HG03103 (cell line): ENCODE data around the gene PRR5L.

Experiments used
- ATAC-seq: cut with Tn5 transposase; IDR thresholded peaks from one replicate; pipeline ENCODE4 v1.9.1; 2021; ENCODE audit warnings: low read depth; ENCODE audit not compliant: unreplicated experiment

Gene PRR5L

GRCh38 chr11:36278531-36279282 lies 17.4 kb upstream of the PRR5L start:
- no peak for ATAC-seq

DNA sequence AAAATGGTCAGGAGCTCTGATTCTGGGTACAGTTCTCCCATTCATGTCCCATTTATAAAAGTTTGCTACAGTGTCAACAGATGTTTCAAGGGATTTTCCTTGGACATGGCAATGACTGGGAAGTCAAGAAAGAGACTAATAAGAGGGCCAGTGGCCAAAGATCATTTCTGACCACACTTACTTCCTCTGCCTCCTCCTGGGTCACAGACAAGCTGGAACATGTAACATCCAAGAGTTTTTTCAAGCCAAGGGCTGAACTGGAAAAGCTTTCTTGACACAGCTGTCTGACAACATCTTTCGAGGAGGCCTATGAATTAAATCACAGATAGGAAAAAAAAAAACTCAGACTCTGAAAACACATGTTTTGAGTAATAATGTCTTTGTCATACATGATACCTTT lies 15.6 kb upstream of the PRR5L start:
- ATAC-seq, result no peak

DNA sequence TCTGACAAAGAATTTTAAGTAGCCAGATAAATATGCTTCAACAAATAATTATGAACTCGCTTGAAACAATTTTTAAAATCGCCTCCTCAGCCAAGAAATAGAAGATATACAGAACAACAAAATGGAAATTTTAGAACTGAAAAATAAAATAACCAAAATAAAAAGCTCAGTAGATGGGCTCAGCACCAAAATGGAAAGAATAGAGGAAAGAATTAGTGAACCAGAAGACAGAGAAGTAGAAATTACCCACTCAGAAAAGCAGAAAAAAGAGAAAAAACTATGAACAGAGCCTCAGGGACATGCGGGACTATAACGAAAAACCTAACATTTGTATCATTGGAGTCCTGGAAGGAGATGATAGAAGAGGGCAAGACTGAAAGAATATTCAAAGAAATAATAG lies 14.2 kb upstream of the PRR5L start:
- ATAC-seq, result no peak

- no peak for ATAC-seq
Observed at GRCh38 chr11:36282926-36283325, 13.2 kb upstream of the PRR5L start.

DNA sequence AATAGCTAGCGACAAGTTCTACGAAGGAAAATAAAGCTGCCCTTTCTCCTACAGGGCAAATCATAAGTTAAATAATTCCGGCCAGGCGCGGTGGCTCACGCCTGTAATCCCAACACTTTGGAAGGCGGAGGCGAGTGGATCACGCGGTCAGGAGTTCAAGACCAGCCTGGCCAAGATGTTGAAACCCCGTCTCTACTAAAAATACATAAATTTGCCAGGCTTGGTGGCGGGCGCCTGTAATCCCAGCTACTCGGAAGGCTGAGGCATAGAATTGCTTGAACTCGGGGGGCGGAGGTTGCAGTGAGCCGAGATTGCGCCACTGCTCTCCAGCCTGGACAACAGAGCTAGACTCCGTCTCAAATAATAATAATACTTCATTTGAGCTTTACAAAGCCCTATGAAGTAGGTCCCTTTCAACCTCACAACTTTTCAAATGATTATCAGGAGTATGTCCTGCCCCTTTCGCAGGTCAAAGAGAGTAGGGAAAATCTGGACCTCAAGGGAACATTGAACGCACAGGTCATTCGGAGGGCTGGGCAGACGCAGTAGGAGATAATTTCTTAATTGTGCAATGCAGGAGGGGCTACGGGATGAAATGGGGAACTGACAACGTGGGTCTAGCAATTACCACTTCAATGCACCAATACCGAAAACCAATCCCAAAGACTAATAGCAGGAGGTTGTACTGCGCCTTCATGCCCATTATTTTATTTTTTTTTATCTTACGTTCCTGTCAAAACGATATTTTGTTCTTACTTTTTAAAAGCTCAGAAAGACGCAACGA lies 7.5 kb upstream of the PRR5L start:
- ATAC-seq, result no peak

- peak; percentile 99 for ATAC-seq
Observed at GRCh38 chr11:36289226-36289852, 6.7 kb upstream of the PRR5L start, which contains the start of gene COMMD9. COMMD9 (minus strand) TSS chr11:36289424; CDS start chr11:36289412, 12 bp downstream.

GRCh38 chr11:36292311-36292722 lies 3.8 kb upstream of the PRR5L start:
- no peak for ATAC-seq

DNA sequence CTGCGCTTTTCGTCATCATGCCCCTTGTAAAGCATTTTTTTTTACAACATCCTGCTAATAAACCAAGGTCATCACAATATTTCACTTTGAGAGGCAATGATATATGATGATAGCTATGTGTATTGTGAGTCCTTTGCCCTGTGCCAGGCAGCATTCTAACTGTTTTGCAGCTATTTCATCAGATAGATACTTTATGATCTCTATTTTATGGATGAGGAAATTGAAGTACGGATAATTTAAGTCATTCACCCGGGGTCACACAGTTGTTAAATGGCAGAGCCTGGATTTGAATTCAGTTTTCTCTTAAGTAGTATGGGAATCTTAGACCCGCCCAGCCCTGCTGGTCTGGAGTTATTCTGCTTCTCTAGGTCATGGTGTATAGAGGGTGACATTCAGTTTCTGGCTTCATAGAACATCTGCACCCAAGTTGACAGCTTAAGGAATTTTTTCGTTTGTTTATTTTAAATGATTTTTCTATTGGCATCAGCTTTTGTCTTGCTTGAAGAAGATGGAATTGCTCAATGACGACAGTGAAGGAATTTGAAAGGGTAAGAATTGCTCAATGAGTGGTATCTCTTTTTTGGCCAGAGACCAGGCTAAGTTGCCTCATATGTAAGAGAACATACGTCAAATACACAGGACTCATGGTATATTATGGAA lies 926 bp downstream of the PRR5L start:
- no peak for ATAC-seq

DNA sequence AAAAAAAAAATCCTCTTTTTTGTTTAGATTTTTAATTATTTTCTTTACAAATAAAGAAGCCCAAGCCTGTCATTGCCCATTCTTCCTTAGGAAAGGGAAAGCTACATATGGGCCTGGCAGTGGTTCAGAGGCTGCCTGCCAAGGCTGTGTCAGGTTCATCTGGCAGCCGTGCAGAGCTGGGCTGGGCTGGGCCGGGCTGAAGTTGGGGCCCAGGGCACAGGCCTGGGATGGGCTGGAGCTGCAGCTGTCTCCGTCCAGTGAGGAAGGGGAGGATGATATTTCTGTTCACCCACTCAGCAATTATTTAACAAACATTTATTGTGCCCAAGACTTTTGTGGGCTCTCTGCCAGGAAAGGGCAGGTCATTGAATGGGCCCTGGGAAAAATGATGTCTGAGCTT lies 4.6 kb downstream of the PRR5L start:
- no peak for ATAC-seq

DNA sequence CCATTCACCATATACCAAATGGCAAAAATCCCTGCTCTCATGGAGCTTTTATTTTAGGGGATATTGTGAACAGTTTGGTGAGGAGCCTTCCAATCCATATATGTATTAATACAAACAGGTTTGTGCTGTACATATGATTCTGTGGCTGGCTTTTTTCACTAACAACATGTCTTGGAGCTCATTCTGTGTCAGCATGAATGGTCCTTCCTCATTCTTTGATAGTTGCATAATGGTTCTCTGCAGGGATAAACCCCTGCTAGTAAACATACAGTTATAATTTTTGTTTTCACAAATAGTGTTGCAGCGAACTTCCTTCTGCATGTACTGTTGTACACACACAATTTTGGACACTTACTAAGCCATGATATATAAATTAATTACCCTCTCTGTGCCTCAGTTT lies 8.3 kb downstream of the PRR5L start:
- no peak for ATAC-seq

- no peak for ATAC-seq
Observed at GRCh38 chr11:36305047-36305446, 9.0 kb downstream of the PRR5L start.

DNA sequence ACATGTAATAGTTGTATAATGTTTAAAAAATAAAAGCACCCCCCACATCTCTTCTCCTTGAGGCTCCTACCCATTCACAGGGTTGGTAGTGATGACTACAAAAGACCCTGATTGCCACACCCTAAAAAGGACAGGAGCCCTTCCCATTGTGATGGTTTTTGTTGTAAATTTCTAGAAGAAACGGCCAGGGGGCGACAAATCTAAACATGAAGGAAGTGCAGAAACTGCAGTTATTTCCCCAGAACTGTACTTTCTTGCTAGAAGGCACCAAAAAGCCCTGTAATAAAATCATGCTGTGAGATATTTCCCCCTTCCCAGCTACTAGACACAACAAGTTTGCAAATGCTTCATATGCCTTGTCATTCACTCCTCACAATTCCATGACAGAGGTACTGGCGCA lies 10.8 kb downstream of the PRR5L start:
- ATAC-seq, result no peak

- ATAC-seq, result no peak
Observed at GRCh38 chr11:36308577-36308976, 12.5 kb downstream of the PRR5L start.

- no peak for ATAC-seq
Observed at GRCh38 chr11:36309779-36310178, 13.7 kb downstream of the PRR5L start.

GRCh38 chr11:36311926-36312595 lies 16.0 kb downstream of the PRR5L start:
- no peak for ATAC-seq

GRCh38 chr11:36312611-36313472 lies 16.8 kb downstream of the PRR5L start:
- ATAC-seq, result no peak

DNA sequence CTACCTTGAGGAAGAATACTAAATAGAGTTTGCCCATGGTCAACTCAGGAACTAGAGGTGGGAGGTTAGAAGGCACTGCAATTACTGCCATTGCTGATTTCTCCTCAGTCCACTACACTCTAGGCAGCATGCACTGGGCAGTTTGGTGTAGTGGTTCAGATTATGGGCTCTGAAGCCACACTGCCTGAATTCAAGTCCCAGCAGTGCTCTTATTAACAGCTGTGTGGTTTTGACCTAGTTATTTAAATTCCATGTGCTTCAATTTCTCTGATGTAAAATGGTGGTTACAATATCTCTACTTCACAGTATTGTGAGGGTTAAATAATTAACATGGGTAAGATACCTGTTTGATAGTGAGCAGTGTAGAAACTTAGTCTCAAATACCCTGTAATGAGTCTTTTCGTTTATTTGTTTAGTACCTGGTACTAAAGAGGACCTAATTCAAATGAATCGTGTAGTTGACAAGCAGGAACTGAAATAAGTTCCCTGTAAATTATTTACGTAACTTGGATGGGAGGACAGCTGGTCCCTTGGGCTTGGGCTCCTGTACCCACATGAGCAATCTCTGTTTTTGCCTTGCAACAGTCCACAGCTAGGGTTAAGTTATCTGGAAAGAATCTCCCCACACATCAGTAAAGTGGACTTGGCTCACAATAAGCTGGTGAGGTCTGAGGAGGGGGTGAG lies 17.8 kb downstream of the PRR5L start:
- no peak for ATAC-seq

- ATAC-seq, result no peak
Observed at GRCh38 chr11:36314434-36314767, 18.3 kb downstream of the PRR5L start.

- no peak for ATAC-seq
Observed at GRCh38 chr11:36316049-36316448, 20.0 kb downstream of the PRR5L start.
